Medulla oblongata (tissue), 1 donor: ENCODE measurements around the gene IL5.
"Not testable (repeated sequence)": the region's sequence is repeated elsewhere in the genome, so short reads cannot be mapped to it uniquely, and the experiment has no call there.

Experiments used
- DNase-seq: peaks from one replicate; pipeline ENCODE4 v3.0.0-alpha.2; 2015; ENCODE audit errors: extremely low spot score

IL5 gene

DNA sequence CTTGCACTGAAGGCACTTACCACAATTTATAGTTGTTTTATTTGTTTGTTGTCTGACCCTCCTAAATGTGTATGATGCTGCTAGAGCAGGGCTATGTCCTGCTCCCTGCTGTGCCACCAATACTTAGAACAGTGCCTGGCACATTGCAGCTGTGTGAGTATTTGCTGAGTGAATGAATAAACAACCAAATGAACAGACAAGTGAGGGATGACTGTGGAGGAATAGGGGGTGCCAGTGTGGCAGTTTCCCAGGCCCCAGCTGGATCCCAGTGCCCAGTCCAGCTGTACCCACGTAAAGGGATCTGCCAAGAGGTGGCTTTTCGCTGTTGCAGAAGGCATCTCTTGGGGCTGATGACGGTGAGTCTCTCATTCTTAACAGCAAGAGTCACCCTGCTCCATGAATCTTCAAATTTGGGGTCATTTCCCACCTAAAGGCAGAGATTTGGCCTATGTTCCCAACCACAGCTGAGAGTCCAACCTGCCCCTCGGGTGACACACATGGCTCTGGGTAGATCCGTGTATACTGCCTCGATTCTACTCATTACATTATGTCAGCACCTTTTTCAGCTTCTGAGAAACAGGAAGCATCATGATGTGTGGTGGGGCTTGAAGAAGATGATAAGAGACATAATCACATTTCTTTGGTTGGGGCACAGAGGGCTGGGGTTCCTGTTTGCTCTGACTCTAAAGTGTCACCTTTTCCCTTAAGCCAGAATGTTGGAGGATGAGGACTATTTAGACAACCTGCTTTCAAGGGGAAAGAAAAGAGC, 14.3 kb downstream of the IL5 start:
- peak; percentile 15 for DNase-seq

DNA sequence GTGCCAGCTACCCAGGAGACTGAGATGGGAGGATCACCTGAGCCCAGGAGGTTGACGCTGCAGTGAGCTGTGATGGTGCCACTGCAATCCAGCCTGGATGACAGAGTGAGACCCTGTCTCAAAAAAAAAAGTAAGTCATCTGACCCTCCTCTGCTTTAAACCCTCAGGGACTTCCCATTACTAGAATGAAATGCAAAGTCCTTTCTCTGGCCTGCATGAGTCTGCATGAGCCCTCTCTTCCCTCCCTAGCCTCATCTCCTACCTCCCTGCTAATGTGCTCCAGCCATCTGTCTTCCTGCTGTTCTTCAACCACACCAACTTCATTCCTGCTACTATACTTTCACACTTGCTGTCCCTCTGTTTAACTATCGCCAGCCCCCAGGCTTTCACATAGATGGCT, 15.3 kb downstream of the IL5 start:
- no peak for DNase-seq

DNA sequence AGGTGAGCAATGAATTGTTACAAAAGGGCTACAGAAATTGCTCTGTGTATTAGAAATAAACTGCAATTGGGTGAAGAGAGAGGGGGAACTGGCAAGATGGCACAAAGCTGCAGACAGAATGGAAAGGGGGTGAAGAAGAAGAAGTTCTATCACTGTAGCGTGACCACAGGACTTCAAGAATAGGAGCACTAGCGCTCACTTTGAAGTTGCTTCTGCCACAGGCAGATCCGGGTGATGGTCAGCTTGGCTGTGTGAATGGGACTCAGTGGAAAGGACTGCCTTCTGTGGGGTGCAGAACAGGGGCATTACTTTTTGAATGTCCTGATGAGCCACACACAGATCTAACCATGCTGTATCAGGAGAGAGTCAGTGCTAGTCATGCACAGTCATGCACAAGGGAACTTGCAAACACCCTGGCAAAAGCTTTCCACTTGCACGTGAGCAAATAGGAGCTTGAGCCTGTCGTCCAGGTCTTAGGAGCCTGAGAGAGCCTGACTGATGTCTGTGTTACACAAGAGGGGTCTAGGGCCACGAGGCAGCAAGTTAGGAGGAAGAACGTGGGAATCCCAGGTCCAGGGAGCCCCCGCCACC, 16.3 kb downstream of the IL5 start:
- no peak for DNase-seq

DNA sequence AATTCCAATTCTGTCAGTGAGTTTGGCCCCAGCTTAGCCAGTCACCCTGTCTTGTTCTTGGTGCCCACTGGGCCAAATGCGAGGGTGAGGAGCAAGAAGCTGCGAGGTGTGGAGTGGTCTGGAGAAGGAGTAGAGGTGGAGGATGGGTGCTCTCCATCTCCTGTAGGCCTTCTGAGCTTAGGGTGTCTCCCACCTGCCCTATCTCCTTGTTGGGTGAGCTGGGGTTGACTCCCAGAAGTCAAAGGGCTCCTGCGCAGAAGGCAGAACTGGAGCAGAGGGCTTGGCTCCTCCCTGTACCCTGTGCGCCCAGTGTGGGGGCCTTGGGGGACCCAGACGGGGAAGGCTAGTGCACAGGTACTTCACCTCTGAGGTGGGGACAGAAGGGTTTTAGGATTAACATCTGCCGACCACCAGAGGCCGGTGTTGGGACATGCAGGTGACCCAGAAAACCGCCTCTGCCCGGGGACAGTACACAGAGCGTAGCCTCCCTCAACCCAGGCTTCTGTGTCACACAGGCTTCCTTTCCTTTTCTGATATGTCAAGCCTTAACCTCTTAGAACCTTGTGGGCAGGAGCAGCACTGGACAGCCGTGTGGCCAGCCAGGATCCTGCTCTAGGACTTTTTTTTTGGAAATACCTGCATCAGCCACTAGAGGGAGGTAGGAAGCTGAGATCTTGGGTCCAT, 16.9 kb downstream of the IL5 start:
- DNase-seq = peak; percentile 79

DNA sequence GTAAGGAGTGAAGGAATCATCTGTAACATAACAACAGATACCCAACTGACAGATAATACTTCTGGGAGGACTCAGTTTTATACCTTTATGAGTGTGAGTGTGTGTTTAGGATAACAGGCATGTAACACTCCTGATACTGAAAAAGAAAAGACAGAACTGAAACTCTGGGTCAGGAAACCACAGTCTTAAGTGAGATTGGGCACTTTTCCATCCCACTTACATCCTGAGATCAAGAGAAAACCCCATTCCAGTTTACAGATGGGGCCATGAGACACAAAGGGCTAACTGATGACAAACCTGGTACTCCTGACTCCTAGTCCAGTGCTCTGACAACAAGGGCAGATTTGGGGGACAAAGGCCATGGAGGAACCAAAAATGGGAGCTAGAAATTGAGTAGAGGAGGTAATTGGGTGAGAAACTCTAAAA, 18.0 kb downstream of the IL5 start:
- DNase-seq = no peak

DNA sequence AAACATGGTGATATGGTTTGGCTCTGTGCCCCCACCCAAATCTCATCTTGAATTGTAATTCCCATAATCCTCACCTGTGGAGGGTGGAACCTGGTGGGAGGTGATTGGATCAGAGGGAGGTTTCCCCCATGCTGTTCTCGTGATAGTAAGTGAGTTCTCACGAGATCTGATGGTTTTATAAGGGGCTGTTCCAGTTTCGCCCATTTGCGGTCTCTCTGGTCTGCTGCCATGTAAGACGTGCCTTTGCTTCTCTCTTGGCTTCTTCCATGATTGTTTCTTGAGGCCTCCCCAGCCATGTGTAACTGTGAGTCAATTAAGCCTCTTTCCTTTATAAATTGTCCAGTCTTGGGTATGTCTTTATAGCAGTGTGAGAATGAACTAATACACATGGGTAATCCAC, 18.4 kb downstream of the IL5 start:
- DNase-seq = not testable (repeated sequence)

DNA sequence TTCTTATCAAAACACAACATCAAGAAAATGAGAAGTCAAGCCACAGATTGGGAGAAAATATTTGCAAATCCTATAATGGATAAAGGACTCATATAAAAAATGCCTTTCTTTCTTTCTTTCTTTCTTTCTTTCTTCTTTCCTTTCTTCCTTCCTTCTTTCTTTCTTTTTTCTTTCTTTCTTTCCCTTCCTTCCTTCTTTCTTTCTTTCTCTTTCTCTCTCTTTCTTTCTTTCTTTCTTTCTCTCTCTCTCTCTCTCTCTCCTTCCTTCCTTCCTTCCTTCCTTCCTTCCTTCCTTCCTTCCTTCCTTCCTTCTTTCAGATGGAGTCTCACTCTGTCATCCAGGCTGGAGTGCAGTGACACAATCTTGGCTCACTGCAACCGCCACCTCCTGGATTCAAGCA, 21.3 kb downstream of the IL5 start:
- not testable (repeated sequence) for DNase-seq

DNA sequence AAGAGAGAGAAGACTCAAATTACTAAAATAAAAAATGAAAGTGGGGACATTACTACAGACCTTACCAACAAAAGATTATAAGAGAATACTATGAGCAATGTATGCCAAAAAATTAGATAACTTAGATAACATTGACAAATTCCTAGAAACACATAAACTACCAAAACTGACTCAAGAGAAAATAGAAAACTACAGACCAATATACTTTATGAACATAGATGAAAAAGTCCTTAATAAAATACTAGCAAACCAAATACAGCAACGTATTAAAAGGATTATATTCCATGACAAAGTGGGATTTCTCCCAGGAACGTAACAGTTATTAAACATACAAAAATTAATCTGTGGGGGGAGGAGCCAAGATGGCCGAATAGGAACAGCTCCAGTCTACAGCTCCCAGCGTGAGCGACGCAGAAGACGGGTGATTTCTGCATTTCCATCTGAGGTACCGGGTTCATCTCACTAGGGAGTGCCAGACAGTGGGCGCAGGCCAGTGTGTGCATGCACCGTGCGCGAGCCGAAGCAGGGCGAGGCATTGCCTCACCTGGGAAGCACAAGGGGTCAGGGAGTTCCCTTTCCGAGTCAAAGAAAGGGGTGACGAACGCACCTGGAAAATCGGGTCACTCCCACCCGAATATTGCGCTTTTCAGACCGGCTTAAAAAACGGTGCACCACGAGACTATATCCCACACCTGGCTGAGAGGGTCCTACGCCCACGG, 29.5 kb downstream of the IL5 start:
- not testable (repeated sequence) for DNase-seq

DNA sequence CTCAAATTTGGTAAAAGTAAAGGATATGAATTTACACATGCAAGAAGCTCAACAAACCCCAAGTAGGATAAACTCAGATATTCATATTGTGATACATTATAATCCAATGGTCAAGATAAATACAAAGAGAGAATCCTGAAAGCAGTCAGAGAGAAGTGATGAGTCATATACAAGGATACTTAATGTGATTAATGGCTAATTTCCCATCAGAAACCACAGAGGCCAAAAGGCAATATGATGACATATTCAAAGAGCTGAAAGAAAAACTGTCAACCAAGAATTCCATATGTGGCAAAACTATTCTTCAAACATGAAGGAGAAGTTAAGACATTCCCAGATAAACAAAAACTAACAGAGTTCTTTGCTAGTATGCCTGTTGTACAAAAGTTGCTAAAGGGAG, 33.2 kb downstream of the IL5 start:
- DNase-seq = no peak

DNA sequence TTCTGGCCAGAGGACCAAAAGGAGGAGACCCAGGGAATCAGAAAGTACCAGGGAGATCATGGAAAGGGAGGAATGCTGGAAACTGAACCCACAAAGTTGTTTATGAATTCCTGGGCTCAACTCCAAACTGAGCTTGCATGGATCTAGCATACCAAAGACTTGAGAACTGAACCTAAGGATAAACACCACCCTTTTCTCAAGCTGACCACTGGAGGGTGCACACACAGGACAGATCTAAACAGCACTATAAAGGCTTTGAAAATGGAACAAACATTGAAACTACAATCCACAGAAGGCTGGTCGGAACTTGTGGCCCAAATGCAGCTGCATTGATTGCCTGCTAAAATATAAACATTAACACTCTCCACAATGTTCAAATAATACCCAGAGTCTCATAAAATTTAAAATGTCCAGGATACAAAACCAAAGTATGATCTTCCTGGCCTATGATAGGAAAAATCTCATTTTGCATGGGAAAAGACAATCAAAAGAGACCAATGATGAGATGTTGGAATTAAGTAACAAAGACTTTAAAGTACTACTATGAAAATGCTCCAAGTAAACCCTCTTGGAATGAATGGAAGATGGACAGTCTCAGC, 37.1 kb downstream of the IL5 start:
- peak; percentile 70 for DNase-seq

DNA sequence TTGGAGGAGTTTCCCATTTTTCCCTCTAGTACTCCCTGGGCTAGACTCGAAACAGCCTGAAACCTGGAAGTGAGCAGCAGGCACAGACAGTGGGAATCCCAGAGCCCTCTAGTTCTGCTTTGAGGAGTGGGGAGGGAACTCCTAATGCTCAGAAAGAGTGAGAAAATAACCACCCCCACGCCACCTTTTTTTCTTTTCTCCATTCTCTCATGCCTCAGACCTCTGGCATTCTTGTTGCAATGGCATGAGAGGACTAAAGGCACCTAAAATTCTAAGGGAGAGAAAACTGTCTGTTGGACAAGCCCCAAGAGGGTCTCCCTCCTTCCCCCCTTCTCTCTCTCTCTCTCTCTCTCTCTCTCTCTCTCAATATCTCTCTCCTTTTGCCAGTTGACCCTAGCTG, 37.7 kb downstream of the IL5 start:
- DNase-seq = no peak

DNA sequence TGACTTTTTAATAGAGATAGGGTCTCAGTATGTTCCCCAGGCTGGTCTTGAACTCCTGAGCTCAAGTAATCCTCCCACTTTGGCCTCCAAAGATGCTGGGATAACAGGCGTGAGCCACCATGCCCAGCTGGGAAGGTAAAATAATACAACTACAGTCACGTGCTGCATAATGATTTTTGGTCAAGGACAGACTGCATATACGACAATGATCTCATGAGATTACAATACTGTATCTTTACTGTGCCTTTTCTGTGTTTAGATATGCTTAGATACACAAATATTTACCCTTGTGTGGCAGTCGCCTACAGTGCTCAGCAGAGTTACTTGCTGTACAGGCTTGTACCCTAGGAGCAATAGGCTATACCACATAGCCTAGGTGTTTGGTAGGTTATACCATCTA, 38.6 kb downstream of the IL5 start:
- DNase-seq = no peak

DNA sequence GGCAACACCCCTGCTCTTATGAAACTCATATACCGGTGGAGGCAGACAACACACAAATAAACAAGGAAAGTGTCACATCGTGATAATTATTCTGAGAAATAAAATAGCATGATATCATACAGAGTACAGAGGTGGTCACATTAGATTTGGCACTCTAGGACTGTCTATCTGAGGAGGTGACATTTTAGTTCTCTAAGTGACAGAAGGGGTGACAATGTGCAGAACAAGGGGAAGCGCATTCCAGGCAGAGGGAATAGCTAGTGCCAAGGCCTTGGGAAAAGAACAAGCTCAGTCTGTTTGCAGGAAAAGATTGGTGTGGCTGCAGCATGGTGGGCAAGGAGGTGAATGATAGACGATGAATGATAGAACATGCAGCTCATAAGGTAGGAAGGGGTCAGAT, 40.1 kb downstream of the IL5 start:
- no peak for DNase-seq

DNA sequence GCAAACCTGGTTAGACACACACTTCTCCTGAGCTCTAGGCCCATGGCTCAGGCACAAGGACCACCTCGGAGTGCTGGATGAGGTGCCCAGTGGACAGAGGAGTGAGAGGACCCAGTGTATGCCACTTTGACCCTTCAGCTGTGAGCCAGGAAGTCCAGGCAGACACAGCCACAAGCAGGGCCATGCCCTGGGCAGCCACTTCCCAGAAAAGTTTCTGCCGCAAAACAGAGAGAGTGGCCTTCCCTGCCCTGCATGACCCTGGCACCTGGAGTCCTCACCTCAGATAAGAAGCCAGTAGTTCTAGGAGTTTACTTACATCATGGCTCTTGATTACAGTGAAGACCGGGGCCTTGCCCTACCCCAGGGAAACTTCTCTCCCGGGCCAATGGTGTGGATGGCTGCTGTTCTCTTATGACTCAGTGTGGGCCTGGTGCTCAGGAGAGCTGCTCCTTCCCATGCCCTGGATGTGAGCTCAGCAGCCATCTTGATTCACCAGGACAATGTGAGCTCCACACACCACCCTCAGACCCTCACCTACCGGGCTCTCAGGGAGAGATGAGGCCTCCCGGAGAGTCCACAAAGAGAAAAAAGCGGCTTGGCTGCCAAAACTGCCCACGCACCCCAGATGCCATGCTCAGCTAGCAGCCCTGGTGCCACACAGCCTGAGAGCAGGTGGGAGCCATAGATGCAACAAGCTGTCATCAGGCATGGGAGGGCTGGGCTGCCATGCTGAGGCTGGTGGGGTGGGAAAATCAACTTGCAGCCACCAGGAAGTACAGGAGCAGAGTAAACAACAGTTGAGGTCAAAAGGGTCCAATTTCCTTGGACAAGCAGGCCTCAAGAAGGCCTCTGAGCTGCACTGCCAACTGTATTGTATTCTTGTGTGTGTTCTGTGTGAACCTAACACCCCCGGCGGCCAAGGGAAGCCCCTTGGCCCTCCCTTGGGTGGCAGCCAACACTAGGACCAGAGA, 41.1 kb downstream of the IL5 start:
- no peak for DNase-seq

DNA sequence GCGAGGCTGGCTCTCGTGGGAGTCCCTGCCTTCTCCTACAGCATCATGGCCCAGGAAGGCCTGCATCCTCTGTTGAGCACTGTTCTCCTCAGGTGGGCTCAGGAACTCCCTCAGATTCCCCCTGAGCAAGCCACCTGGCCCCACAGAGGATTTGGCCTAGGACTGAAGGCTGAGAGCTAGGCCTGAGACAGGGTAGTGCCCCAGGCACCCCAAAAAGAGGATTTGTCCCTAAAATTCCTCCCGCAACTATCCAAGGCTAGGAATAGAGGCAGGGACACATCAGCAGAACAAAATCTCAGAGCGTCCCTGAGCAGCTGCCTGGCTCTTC, 41.7 kb downstream of the IL5 start:
- DNase-seq = no peak

DNA sequence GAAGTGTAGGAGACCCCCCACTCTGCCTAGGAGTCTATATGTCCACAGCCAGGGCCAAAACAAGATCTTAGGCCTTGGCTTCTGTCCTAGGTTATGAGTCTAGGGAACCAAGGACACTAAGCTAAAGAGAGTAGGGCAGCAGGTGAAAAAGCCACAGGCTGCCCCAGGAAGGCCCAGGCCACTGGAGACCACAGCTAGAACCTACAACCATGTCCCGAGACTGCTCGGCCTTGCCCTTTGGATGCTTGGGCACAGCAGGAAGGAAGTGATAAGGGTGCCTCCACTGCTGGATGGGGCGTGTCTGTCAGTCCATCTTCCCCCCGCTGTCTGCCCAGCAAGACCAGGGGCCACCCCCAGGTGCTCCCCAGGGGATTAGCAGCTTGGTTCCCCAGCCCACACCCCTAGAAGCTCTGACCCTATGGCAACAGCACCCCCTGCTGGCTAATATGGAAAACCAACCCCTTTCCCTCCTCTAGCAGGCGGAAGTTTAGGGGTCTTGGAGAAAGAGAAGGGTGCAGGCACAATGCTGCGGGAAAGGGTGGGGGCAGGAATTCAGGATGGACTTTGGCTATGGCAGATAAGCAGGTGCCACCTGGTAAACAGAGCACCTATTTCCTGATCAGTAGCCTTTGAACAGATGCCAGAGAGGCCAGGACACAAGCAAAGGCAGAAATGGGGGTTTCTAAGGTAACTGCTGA, 42.2 kb downstream of the IL5 start:
- DNase-seq = peak; percentile 91

DNA sequence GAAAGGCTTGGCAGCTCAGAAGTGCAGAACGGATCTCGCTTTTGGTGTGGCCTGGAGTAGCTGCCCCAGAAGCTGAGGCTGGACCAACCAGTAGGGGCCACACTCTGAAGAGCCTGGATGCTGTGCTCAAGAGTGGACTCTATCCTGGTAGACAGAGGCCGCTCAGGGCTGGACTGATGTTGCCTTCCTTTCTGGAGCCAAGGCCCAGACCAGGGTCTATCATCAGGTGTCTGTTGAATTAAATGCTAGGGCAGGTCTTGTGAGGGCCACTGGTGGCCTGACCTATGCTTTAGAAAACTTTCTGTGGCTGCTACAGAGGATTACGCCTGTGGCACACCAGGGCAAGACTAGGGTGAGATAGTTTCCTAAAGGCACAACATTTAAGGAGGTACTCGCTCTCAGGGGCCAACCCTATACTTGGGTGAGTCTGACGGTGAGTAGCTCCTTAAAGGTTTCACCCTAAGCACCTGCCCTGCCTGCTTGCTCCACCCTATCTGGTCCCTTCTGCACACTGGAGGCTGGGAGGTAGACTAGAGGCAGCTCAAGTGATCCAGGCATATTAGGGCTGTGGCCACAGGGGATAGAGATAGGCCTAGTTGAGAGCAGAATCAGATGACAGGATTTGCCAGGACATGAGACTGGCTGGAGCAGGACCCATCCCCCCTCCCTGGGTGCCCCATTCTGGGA, 42.9 kb downstream of the IL5 start:
- DNase-seq = no peak

DNA sequence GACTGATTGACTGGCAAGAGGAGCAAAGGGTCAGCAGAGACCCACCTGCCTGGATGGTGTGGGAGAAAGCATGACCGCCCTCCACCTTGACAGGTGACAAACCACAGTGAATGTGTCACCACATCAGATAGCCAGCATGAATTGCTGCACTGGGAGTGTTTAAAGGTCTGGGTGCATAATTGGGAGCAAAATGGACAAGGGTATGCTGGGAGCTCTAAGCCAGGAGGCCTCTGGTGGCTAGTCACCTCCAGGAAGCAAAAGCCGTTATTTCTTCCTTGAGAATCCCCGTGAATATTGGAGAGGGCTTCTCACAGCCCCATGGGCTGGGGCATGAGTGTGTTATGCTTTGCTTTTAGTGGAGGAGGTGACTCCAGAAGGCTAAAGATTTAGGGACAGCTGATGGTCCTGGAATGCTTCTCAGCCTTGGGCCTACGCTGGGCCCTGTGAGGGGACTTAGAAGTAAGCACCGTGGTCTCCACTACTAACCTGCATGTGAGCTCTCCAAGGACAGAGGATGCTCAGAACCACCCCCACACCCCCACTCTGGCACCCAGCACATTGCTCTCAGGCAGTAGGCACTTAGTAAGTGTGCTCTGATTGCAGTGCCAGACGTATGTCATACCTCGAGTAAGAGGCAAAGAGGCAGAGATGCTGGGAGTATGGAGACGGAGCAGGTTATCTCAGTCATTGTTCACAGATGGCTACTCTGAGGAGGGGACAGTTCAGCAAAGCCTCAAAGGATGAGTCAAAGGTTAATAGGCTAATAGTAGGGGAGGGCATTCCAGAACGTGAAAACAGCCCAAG, 43.7 kb downstream of the IL5 start:
- no peak for DNase-seq

DNA sequence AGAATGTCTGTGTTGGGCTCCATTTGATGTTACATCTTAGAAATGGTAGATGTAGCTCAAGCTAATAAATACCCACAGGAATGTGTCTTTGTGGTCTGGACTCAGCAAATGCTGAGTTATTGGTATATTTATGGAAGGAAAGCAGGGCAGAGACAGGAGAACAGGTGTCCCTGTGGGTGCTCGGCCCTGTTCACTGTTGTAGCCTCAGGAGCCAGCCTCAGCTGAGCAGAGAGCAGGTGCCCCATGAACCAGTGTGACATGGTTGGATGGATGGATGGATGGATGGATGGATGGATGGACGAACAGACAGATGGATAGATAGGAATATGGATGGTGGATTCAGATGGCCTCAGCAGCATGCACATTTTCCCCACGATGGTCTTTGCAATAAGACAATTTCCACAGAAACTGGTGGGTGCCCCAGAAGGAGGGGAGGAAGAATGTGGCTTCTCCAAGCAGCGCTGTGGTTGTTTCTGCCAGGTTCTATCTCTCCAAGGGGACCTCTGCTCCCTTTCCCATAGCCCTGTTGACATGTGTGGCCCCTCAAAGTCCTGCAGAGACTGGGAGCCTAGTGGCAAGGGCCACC, 44.5 kb downstream of the IL5 start:
- no peak for DNase-seq
